GM18519 (cell line): ENCODE results near the gene UBFD1.
A peak's percentile ranks its signal among the peaks of the same experiment; 100 is the strongest.
"Not testable (repeated sequence)": the region's sequence is repeated elsewhere in the genome, so short reads cannot be mapped to it uniquely, and the experiment has no call there.

Source experiments
- ATAC-seq: cut with Tn5 transposase; IDR thresholded peaks from one replicate; pipeline ENCODE4 v1.9.1; 2021; ENCODE audit warnings: mild to moderate bottlenecking, moderate library complexity; ENCODE audit not compliant: unreplicated experiment, low FRiP score

UBFD1 gene

DNA sequence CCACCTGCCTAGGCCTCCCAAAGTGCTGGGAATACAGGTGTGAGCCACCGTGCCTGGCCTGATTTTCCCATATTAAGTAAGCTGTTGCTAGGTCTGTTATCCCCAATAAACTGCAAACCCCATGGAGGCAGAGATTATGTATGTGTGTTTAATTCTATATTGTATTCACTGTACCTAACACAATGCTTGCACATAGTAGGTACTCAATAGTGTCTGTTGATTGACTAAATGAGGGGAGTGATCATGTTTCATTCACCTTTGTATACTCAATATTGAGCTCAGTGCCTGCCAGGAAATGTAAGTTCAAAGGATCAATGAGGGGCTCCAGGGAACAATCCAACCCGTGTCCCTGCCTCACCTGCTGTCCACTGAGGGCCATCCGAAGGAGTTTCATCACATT lies 32.6 kb upstream of the UBFD1 start:
- ATAC-seq, result no peak

- ATAC-seq, result no peak
Observed at GRCh38 chr16:23527961-23528643, 29.4 kb upstream of the UBFD1 start.

GRCh38 chr16:23528644-23529310 lies 28.8 kb upstream of the UBFD1 start:
- ATAC-seq, result no peak

DNA sequence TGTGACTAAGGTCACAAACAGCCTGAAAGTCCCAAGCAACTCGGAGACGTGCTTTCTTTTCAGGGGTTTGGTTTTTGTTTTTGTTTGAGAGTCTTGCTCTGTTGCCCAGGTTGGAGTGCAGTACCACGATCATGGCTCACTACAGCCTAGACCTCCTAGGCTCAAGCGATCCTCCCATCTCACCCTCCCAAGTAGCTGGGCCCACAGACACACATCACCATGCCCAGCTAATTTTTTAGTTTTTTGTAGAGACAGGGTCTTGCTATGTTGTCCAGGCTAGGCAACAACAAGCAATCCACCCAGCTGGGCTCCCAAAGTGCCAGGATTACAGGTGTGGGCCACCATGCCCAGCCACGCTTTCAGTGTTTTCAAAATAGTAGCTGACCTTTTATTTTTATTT lies 27.5 kb upstream of the UBFD1 start:
- ATAC-seq, result no peak

GRCh38 chr16:23532448-23532847 lies 25.1 kb upstream of the UBFD1 start:
- no peak for ATAC-seq

DNA sequence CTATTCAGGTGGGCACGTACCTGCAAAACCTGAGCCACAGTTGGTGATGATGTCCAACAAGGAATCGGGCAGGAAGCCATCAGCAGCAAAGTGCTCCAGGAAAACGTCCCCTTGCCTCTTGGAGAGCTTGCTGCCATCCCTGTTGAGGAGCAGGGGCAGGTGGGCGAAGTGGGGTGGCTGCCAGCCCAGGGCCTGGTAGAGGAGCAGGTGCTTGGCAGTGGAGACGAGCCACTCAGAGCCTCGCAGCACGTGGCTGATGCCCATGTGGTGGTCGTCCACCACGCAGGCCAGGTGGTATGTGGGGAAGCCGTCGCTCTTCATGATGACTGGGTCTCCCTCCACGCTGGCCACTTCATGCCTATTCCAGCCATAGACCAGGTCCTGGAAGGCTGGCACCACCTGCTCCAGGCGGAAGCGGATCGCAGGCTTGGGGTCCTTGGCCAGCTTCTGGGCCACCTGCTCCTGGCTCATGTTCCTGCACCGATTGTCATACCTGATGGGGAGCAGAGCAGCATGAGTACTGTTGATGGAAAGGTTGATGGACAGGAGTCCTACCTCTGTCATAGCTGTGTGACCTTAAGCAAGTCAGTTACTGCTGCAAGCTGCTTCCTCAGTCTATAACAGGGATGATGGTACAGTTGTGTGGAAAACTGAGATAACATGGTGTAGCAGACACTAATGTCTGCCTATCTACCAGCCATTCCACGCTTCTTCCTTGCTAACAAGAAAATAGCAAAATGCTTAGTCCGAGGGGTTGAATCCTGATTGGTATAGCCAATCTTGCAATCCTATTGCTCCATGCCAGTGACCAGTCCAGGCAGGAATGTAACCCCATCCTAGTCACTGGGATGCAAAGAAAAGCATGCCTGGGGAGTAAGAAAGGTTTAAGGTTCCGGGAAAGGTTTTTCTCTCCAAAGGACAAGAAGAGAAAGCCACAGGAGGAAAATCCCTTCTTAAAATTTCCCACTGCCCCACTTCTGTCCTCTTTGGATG lies 22.4 kb upstream of the UBFD1 start:
- no peak for ATAC-seq

GRCh38 chr16:23535901-23536300 lies 21.6 kb upstream of the UBFD1 start:
- ATAC-seq, result no peak

GRCh38 chr16:23537390-23537789 lies 20.1 kb upstream of the UBFD1 start:
- ATAC-seq, result no peak

DNA sequence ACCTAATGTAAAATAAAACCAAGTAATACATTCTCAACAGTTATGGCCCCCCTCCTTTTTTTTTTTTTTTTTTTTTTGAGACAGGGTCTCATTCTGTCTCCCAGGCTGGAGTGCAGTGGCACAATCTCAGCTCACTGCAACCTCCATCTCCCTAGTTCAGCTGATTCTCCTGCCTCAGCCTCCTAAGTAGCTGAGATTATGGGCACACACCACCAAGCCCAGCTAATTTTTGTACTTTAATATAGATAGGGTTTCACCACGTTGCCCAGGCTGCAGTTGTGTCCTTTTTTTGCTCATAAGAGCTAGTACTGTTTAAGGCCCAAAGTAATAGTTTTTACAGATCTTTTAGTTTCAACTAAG lies 18.6 kb upstream of the UBFD1 start:
- no peak for ATAC-seq

DNA sequence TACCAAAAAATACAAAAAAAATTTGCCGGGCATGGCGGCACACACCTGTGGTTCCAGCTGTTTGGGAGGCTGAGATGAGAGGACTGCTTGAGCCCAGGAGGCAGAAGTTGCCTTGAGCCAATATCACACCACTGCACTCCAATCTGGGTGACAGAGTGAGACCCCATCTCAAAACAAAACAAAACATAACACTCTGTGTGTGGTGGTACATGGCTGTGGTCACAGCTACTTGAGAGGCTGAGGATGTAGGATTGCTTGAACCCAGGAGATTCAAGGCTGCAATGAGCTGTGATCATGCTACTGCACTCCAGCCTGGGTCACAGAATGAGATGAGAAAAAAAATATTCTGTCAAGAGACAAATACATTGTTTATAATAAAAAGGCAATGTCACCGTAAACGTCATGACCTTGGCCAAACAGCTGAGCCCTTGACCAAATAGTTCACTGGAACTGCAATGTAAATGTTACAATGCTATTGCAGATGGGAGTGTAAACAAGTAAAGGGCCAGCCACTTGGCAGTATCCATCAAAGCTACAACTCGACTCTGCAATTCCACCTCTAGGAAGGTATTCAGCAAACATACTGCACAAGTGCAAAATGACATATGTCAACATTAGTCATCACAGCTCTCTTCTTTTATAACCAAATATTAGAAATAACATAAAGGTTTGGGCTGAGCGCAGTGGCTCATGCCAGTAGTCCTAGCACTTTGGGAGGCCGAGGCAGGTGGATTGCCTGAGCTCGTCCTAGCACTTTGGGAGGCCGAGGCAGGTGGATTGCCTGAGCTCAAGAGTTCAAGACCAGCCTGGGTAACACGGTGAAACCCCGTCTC lies 17.3 kb upstream of the UBFD1 start:
- ATAC-seq, result no peak

DNA sequence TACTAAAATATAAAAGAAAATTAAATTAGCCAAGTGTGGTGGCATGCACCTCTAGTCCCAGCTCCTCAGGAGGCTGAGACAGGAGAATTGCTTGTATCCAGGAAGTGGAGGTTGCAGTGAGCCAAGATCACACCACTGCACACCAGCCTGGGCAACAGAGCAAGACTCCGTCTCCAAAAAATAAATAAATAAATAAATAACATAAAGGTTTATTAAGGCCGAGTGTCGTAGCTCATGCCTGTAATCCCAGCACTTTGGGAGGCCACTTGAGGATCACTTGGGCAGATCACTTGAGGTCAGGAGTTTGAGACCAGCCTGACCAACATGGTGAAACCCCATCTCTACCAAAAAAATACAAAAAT lies 16.7 kb upstream of the UBFD1 start:
- not testable (repeated sequence) for ATAC-seq

DNA sequence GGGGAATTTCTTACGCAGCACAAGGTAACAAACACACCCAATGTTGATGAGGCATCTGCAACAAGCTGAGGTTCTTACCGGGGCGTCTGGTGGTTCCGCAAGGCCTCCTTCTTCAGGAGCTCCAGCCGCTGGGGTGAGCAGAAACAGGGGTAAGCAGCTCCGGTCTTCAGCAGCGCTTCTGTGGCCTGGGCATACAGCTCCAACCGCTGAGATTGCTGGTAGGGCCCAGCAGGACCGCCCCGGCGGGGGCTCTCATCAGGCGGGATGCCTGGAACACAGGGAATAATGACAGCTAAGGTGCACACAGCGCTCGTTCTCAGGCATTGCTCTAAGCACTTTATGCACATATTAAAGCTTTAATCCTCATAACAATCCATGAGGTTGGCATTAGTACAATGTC lies 13.1 kb upstream of the UBFD1 start:
- ATAC-seq, result no peak

DNA sequence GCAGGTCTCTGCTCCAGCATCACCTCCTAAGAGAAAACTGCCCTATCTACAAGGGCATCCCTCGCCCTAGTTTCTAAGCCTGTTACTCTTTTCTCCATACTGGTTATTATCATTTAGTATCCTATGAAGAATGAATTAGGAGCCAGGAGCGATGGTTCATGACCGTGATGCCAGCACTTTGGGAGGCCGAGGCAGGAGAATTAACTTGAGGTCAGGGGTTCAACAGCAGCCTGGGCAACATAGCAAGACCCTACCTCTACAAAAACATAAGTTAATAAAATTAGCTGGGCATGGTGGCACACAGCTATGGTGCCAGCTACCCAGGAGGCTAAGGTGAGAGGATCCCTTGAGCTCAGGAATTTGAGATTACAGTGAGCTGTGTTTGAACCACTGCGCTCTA lies 7.6 kb upstream of the UBFD1 start:
- no peak for ATAC-seq

DNA sequence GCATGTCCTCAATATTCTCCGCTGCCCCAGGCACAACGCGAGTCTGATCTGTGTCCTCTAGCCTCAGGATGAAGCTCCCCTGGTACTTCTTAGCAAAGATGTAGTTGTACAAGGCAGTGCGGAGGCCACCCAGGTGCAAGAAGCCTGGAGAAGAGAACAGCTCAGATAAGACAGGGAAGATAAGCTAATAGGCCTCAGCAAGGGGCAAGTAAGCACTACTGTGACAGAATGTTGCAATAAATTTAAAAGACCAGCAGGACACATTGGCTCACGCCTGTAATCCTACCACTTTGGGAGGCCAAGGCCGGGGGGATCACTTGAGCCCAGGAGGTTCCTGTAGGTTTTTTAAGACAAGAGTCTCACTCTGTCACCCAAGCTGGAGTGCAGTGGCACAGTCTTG lies 5.4 kb upstream of the UBFD1 start:
- ATAC-seq, result no peak

DNA sequence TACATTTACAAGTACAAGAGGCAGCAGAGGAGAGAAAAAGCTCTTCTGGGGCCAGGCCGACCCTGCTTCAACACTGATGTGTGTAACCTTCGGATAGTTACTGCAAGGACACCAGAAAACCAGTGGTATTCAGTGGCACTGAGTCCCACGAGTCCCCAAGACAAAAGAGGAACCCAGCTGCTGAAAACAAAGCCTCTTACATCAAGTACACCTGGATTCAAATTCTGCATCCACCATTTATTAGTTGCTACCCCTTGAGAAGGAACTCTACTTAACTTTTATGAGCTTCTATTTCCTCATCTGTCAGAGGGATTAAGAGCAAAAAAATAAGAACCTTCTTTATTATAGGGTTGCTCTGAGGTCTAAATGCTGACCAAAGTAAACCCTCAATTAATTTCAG lies 3.0 kb upstream of the UBFD1 start:
- no peak for ATAC-seq

GRCh38 chr16:23557779-23558702 lies 514 bp downstream of the UBFD1 start:
- ATAC-seq, result peak; percentile 16

DNA sequence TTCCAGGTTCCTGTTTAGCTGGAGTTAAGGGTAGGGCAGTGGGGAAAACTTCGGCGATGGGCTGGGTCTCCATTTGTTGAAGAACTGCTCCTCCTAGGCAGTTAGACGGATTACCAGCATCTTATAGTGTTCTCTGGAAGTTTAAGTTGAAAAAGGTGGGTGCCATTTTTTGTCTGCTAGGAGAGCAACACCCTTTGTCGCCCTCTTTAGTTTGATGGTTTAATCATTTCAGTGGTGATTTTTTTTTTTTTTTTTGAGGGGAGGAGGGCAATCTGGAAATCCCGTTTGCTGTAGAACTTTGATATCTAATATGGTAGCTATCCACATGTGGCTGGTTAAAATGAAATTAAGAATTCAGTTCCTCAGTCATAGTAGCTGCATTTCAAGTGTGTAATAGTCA lies 4.1 kb downstream of the UBFD1 start:
- no peak for ATAC-seq

DNA sequence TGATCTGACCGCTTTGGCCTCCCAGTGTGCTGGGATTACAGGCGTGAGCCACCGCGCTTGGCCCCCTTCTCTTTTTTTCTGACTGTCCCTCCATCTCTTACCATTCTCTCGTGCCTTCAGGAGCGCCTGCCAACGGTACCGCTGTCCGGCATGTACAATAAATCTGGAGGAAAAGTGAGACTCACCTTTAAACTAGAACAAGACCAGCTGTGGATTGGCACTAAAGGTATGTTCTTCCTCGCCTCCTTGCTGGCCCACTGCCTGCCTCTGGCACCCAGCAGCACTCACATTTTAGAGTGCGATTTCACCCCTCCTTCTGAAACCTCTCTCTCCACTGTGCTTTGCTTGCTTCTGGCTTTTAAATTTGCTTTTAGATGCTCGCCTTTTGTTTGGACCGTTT lies 5.0 kb downstream of the UBFD1 start:
- no peak for ATAC-seq

DNA sequence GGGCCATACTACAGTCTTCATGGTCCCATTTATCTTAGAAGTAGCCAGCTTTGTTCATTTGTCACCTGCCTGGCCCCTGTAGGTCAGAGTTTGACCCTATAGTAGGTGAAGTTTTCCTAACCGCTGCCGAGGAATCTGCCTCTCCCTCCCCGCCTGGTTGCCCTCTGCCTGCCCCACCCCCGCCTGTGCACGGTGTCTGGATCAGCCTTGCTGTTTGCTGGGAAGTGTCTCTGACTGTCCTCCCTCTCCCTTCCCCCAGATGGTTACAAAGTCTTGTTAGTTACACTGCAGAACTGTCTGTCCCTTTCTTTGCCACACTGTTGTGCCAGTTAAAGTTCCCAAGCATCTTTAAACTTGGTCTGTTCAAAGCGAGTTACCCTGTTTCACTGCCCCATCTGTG lies 5.7 kb downstream of the UBFD1 start:
- no peak for ATAC-seq
